H1 (cell line): ENCODE data around the gene SLC39A10. TPM values are rescaled to one million over a fixed set of nuclear protein-coding genes. Genes with fewer than 3 reads are reported as not detected.

Experiments
- ASH2L ChIP-seq: fragments of 200-600, 300-600 bp; sonication (generic); IDR thresholded peaks from one replicate; pipeline ENCODE4 v1.7.1; 2017; ENCODE audit warnings: low read length
- ATF2 ChIP-seq: IDR thresholded peaks from 2 replicates; pipeline ENCODE4 v1.6.1; 2012; ENCODE audit warnings: low read length, inconsistent platforms
- CHD7 ChIP-seq: fragments of 300-600 bp; sonication (generic); IDR thresholded peaks from 2 replicates; pipeline ENCODE4 v1.7.1; 2012; ENCODE audit warnings: low read length, moderate library complexity, mild to moderate bottlenecking, inconsistent platforms; ENCODE audit not compliant: insufficient replicate concordance
- CTBP2 ChIP-seq: IDR thresholded peaks from 2 replicates; pipeline ENCODE4 v1.7.0; 2011; ENCODE audit warnings: borderline replicate concordance, mild to moderate bottlenecking, moderate library complexity, mixed read lengths, low read length; ENCODE audit not compliant: insufficient read depth, insufficient read length
- GABPA ChIP-seq: IDR thresholded peaks from 2 replicates; pipeline ENCODE4 v1.6.1; 2011; ENCODE audit warnings: mild to moderate bottlenecking, low read length, moderate library complexity, borderline replicate concordance; ENCODE audit not compliant: insufficient read depth
- HDAC6 ChIP-seq: IDR thresholded peaks from one replicate; pipeline ENCODE4 v1.7.1; 2012; ENCODE audit warnings: low read depth, mild to moderate bottlenecking, inconsistent platforms, low read length, moderate library complexity
- KDM4A ChIP-seq: IDR thresholded peaks from one replicate; pipeline ENCODE4 v1.7.1; 2012; ENCODE audit warnings: low read depth, mild to moderate bottlenecking, moderate library complexity, low read length, inconsistent platforms; ENCODE audit not compliant: severe bottlenecking
- POLR2AphosphoS5 ChIP-seq: IDR thresholded peaks from 2 replicates; pipeline ENCODE4 v1.6.1; 2011; ENCODE audit warnings: low read depth, low read length
- SIRT6 ChIP-seq: IDR thresholded peaks from one replicate; pipeline ENCODE4 v1.7.1; 2012; ENCODE audit warnings: low read length, inconsistent platforms
- SIX5 ChIP-seq: IDR thresholded peaks from 2 replicates; pipeline ENCODE4 v1.6.1; 2011; ENCODE audit warnings: mild to moderate bottlenecking, low read depth, low read length
- polyA plus RNA-seq, 7 experiments: library from polyadenylated mRNA; depleted of rRNA in 3 of 7; stranded (reverse) in 5 of 7; unstranded in 2 of 7; fragments of >200 nt in 5 of 7; fragments of 200-250 nt in 2 of 7; gene quantifications; 1 replicate in 5 of 7; 2 replicates in 1 of 7; 4 replicates in 1 of 7; pipeline versions ENCODE4 v1.2.1 to v1.2.3, GENCODE V29; 2011 to 2013; ENCODE audit warnings: missing spikeins in 2 of 7, mixed read lengths in 2 of 7
- total RNA-seq: library from RNA; stranded (reverse); fragmentation: NEBNext Ultra II Directional; extraction: Animal tissue kit (Norgen Biotek cat#: 25700); gene quantifications from 2 replicates; pipeline ENCODE4 v1.2.1, GENCODE V29; 2021

The SLC39A10 gene
- total and polyA plus RNA-seq, 2 of the 8 experiments (the other 6 are each of a cell fraction or from before 2014, with no cell fraction given): 68.1 to 234 TPM

- no peak for TF ChIP-seq CHD7
- no peak for TF ChIP-seq CTBP2
- TF ChIP-seq KDM4A: no peak
- TF ChIP-seq ATF2: no peak
- TF ChIP-seq SIRT6: no peak
- TF ChIP-seq SIX5: no peak
- no peak for TF ChIP-seq GABPA
- TF ChIP-seq ASH2L: no peak
- TF ChIP-seq HDAC6: no peak
- no peak for TF ChIP-seq POLR2AphosphoS5
These were observed 28.4 kb upstream of the SLC39A10 start (continued) for GRCh38 chr2:195628666-195629065.
